CD4-positive, alpha-beta T cell (primary cell): Measurements from ENCODE around the gene EVC2. TPM values are rescaled to one million over a fixed set of nuclear protein-coding genes. Genes with fewer than 3 reads are reported as not detected.

Experiments used
- ATAC-seq: fragments of 200-7000 bp; cut with Tn5 transposase; one replicate; pipeline ENCODE4 v1.10.0; 2022; ENCODE audit warnings: mild to moderate bottlenecking; ENCODE audit not compliant: poor library complexity
- CTCF ChIA-PET: fragments of 350-600 bp; sonication (Branson Sonifier 250); formaldehyde crosslinking; loops from one replicate; lab custom pipeline; 2021; ENCODE audit warnings: antibody characterized with exemption, inconsistent platforms; lab: Charles Lee
- POLR2A ChIA-PET: fragments of 350-600 bp; sonication (Branson Sonifier 250); formaldehyde crosslinking; loops from one replicate; lab custom pipeline; 2021; ENCODE audit warnings: antibody characterized with exemption, inconsistent platforms; lab: Charles Lee
- DNase-seq, 14 experiments: peaks; one replicate each; pipeline ENCODE4 v3.0.0-alpha.2; 2013 to 2020; ENCODE audit warnings: mixed read lengths in 2 of 14
- H3K27ac ChIP-seq, 2 donors: one replicate each; pipeline versions ENCODE4 v1.5.1 to v1.7.0; 2013; ENCODE audit warnings: low read length in 2 of 2, low read depth in 1 of 2, mild to moderate bottlenecking in 1 of 2
- H3K27me3 ChIP-seq, 2 experiments: 1 replicate in 1 of 2; 2 replicates in 1 of 2; pipeline versions ENCODE4 v1.6.1 to v1.7.0; 2013; ENCODE audit warnings: low read length in 2 of 2, control low read depth in 1 of 2, mild to moderate bottlenecking in 1 of 2, moderate library complexity in 1 of 2; ENCODE audit not compliant: insufficient read depth in 2 of 2, control insufficient read depth in 1 of 2
- H3K36me3 ChIP-seq: one replicate; pipeline ENCODE4 v1.6.1; 2013; ENCODE audit warnings: low read length, control low read depth; ENCODE audit not compliant: insufficient read depth
- H3K4me1 ChIP-seq: one replicate; pipeline ENCODE4 v1.6.1; 2013; ENCODE audit warnings: low read length, control low read depth; ENCODE audit not compliant: insufficient read depth
- H3K4me3 ChIP-seq: one replicate; pipeline ENCODE4 v1.5.1; 2013; ENCODE audit warnings: mild to moderate bottlenecking, low read length, moderate library complexity
- H3K9me3 ChIP-seq, 2 experiments: 1 replicate in 1 of 2; 2 replicates in 1 of 2; pipeline versions ENCODE4 v1.6.1 to v1.7.0; 2013; ENCODE audit warnings: low read length in 2 of 2, mild to moderate bottlenecking in 2 of 2, control low read depth in 1 of 2, moderate library complexity in 1 of 2; ENCODE audit not compliant: control insufficient read depth in 1 of 2, insufficient read depth in 1 of 2
- H3K27ac Mint-ChIP-seq: one replicate; pipeline ENCODE4 v1.8.0; 2020; ENCODE audit warnings: mixed read lengths
- H3K27me3 Mint-ChIP-seq: one replicate; pipeline ENCODE4 v1.8.0; 2021; ENCODE audit warnings: mixed read lengths
- H3K36me3 Mint-ChIP-seq: one replicate; pipeline ENCODE4 v1.8.0; 2021; ENCODE audit warnings: low read depth, mixed read lengths
- H3K4me1 Mint-ChIP-seq: one replicate; pipeline ENCODE4 v1.8.0; 2021; ENCODE audit warnings: low read depth, mixed read lengths
- H3K4me3 Mint-ChIP-seq: one replicate; pipeline ENCODE4 v1.8.0; 2020; ENCODE audit warnings: mild to moderate bottlenecking, mixed read lengths
- H3K9me3 Mint-ChIP-seq: one replicate; pipeline ENCODE4 v1.8.0; 2020; ENCODE audit warnings: mixed read lengths
- CTCF ChIP-seq: fragments of 200-600 bp; IDR thresholded peaks from one replicate; pipeline ENCODE4 v1.8.0; 2022; ENCODE audit warnings: antibody characterized with exemption, mild to moderate bottlenecking
- intact Hi-C, 2 experiments: fragments of 100-400 bp; cut with DNase I in 1 of 2; cut with micrococcal nuclease in 1 of 2; formaldehyde crosslinking; loops; one replicate each; pipeline versions ENCODE4 v1.15.1 to v1.9.0; 2023 to 2025; cut with DNase I, micrococcal nuclease
- total RNA-seq, 174 experiments: library from RNA in 2 of 174; stranded (reverse) in 2 of 174; gene quantifications; one replicate each; pipeline ENCODE4 v1.2.3 and lab custom pipeline; 2021 to 2026

EVC2 gene
- total RNA-seq, 2 experiments from 2014 or later, result 1.1 to 1.3 TPM

GRCh38 chr4:5735463-5735862 lies 27.1 kb upstream of the EVC2 start:
- Histone ChIP-seq H3K9me3 (peaks cover 0 to 21% of the 10 kb centered on the region in 2 experiments), H3K27me3 (no peaks in the 10 kb centered on the region), H3K36me3 (no peaks in the 10 kb centered on the region), H3K4me1 (no peaks in the 10 kb centered on the region), H3K27ac (no peak overlapping the region), H3K4me3 (no peak overlapping the region)
- Mint-ChIP-seq H3K9me3 (no peaks in the 10 kb centered on the region), H3K4me3 (no peak overlapping the region), H3K36me3 (no peaks in the 10 kb centered on the region), H3K4me1 (no peaks in the 10 kb centered on the region), H3K27me3 (peaks cover 4% of the 10 kb centered on the region), H3K27ac (no peak overlapping the region)
- DNase-seq, result no peak
- ChIA-PET POLR2A (no interaction called here), CTCF (no interaction called here)
- intact Hi-C loops, result no loop called here
- ATAC-seq, result no peak
- TF ChIP-seq CTCF, result no peak

- POLR2A ChIA-PET, result no interaction called here
- no peaks in the 10 kb centered on the region for H3K36me3 ChIP-seq
- H3K9me3 ChIP-seq, result peaks cover 0 to 22% of the 10 kb centered on the region in 2 experiments
- no peak overlapping the region for H3K27ac ChIP-seq
- H3K4me1 ChIP-seq, result no peaks in the 10 kb centered on the region
- DNase-seq, result no peak
- intact Hi-C loops, result no loop called here
- peaks cover 4% of the 10 kb centered on the region for H3K27me3 Mint-ChIP-seq
- H3K9me3 Mint-ChIP-seq, result no peaks in the 10 kb centered on the region
- ATAC-seq, result no peak
- H3K4me1 Mint-ChIP-seq, result no peaks in the 10 kb centered on the region
- no peak overlapping the region for H3K27ac Mint-ChIP-seq
- H3K27me3 ChIP-seq, result no peaks in the 10 kb centered on the region
- CTCF ChIA-PET, result no interaction called here
- no peak for TF ChIP-seq CTCF
- H3K36me3 Mint-ChIP-seq, result no peaks in the 10 kb centered on the region
- no peak overlapping the region for H3K4me3 Mint-ChIP-seq
- H3K4me3 ChIP-seq, result no peak overlapping the region
These were observed 26.5 kb upstream of the EVC2 start for GRCh38 chr4:5734853-5735252.

GRCh38 chr4:5732158-5732557 lies 23.8 kb upstream of the EVC2 start:
- CTCF ChIA-PET, result no interaction called here

More at GRCh38 chr4:5732158-5732557, 23.8 kb upstream of the EVC2 start:
- Histone ChIP-seq H3K9me3 (peaks cover 0 to 22% of the 10 kb centered on the region in 2 experiments), H3K36me3 (no peaks in the 10 kb centered on the region), H3K27ac (no peak overlapping the region), H3K4me1 (no peaks in the 10 kb centered on the region), H3K27me3 (no peaks in the 10 kb centered on the region), H3K4me3 (no peak overlapping the region)
- no peak for TF ChIP-seq CTCF
- DNase-seq (no peak), ATAC-seq (no peak)
- POLR2A ChIA-PET, result no interaction called here
- Mint-ChIP-seq H3K4me1 (no peaks in the 10 kb centered on the region), H3K9me3 (no peaks in the 10 kb centered on the region), H3K36me3 (no peaks in the 10 kb centered on the region), H3K27ac (no peak overlapping the region), H3K4me3 (no peak overlapping the region), H3K27me3 (no peaks in the 10 kb centered on the region)
- intact Hi-C loops, result no loop called here
